ENCODE measurements around the gene CFAP206. TPM values are rescaled to one million over a fixed set of nuclear protein-coding genes. Genes with fewer than 3 reads are reported as not detected.

The CFAP206 gene
- total and polyA plus RNA-seq, 10 donors: 0.06 to 0.46 (median 0.16) TPM; not detected in 6

GRCh38 chr6:87393026-87393622 is 14.6 kb upstream of the CFAP206 start:
- DNase-seq: no peak
- no peak overlapping the region for H3K27ac ChIP-seq
- no peaks in the 10 kb centered on the region for H3K36me3 ChIP-seq
- intact Hi-C loops (cut with DNase I; ENCODE audit: low total_unique reads): loop anchor here (5.0 kb wide), 2 partner anchors 404 to 1479 kb away; no protein-coding TSS in a partner anchor
- H3K4me1 ChIP-seq: no peaks in the 10 kb centered on the region
- H3K27me3 ChIP-seq (replicated peaks in 1 of 7): no peaks in the 10 kb centered on the region
- no peak overlapping the region for H3K4me3 ChIP-seq
- WGBS, 5 donors: 2 to 19% (median 11%) methylated on average over 2 of the region's 2 CpGs
- peak; percentile 57 to 84 (median 77) for TF ChIP-seq CTCF (IDR thresholded peaks at IDR 0.05 in 8 of 11, conservative IDR thresholded peaks at IDR 0.05 in 3 of 11)
- TF ChIP-seq POLR2A (IDR thresholded peaks at IDR 0.05): no peak
- TF ChIP-seq POLR2AphosphoS5 (IDR thresholded peaks at IDR 0.05): no peak
- no peaks in the 10 kb centered on the region for H3K9me3 ChIP-seq

GRCh38 chr6:87395431-87395830 is 12.3 kb upstream of the CFAP206 start:
- 87 to 95% (median 88%) methylated on average over 2 of the region's 2 CpGs for WGBS, 5 donors

GRCh38 chr6:87396595-87397392 is 11.0 kb upstream of the CFAP206 start:
- no peaks in the 10 kb centered on the region for H3K4me1 ChIP-seq
- DNase-seq: no peak
- intact Hi-C loops (cut with DNase I; ENCODE audit: low total_unique reads): no loop called here
- no peak overlapping the region for H3K4me3 ChIP-seq
- H3K27me3 ChIP-seq (replicated peaks in 1 of 7): no peaks in the 10 kb centered on the region
- TF ChIP-seq POLR2A (IDR thresholded peaks at IDR 0.05) (no peak), CTCF (IDR thresholded peaks at IDR 0.05 in 8 of 11, conservative IDR thresholded peaks at IDR 0.05 in 3 of 11) (no peak), POLR2AphosphoS5 (IDR thresholded peaks at IDR 0.05) (no peak)
- no peak overlapping the region for H3K27ac ChIP-seq
- 68 to 80% (median 77%) methylated on average over 10 of the region's 10 CpGs for WGBS, 5 donors
- H3K9me3 ChIP-seq: no peaks in the 10 kb centered on the region
- H3K36me3 ChIP-seq: no peaks in the 10 kb centered on the region

More at GRCh38 chr6:87395431-87395830, 12.3 kb upstream of the CFAP206 start:
- DNase-seq: no peak
- H3K36me3 ChIP-seq: no peaks in the 10 kb centered on the region
- no peak overlapping the region for H3K4me3 ChIP-seq
- no peak for TF ChIP-seq POLR2A (IDR thresholded peaks at IDR 0.05)
- TF ChIP-seq CTCF (IDR thresholded peaks at IDR 0.05 in 8 of 11, conservative IDR thresholded peaks at IDR 0.05 in 3 of 11): no peak
- no peak for TF ChIP-seq POLR2AphosphoS5 (IDR thresholded peaks at IDR 0.05)
- no peaks in the 10 kb centered on the region for H3K4me1 ChIP-seq
- no peak overlapping the region for H3K27ac ChIP-seq
- no peaks in the 10 kb centered on the region for H3K9me3 ChIP-seq
- no peaks in the 10 kb centered on the region for H3K27me3 ChIP-seq (replicated peaks in 1 of 7)
- intact Hi-C loops (cut with DNase I; ENCODE audit: low total_unique reads): no loop called here

- Histone ChIP-seq H3K9me3 (no peaks in the 10 kb centered on the region), H3K27ac (no peak overlapping the region), H3K4me1 (no peaks in the 10 kb centered on the region), H3K4me3 (no peak overlapping the region), H3K27me3 (replicated peaks in 1 of 7) (no peaks in the 10 kb centered on the region), H3K36me3 (no peaks in the 10 kb centered on the region)
- DNase-seq: no peak
- intact Hi-C loops (cut with DNase I; ENCODE audit: low total_unique reads): no loop called here
- TF ChIP-seq CTCF (IDR thresholded peaks at IDR 0.05 in 8 of 11, conservative IDR thresholded peaks at IDR 0.05 in 3 of 11) (no peak), POLR2A (IDR thresholded peaks at IDR 0.05) (no peak), POLR2AphosphoS5 (IDR thresholded peaks at IDR 0.05) (no peak)
- 76 to 91% (median 81%) methylated on average over 1 of the region's 1 CpG for WGBS, 5 donors
Observed at GRCh38 chr6:87397656-87398055, 10.1 kb upstream of the CFAP206 start.

Measured in spleen (tissue), 11 donors.